Measurements from ENCODE around the gene TIGD3. TPM values are rescaled to one million over a fixed set of nuclear protein-coding genes. Genes with fewer than 3 reads are reported as not detected.
A peak's percentile ranks its signal among the peaks of the same experiment; 100 is the strongest.

Gene TIGD3
- total and polyA plus RNA-seq, 9 of the 15 experiments (the other 6 are each of a cell fraction or from before 2014, with no cell fraction given): 0.06 to 1.3 (median 0.56) TPM

GRCh38 chr11:65378208-65378927, 23.8 kb downstream of the TIGD3 start (continued):
- TF ChIP-seq E2F5 (CRISPR knock-in tag; IDR thresholded peaks at IDR 0.05): no peak

GRCh38 chr11:65378928-65379638, 24.5 kb downstream of the TIGD3 start:
- no TSS peak for BruUV-seq (replicated peaks)
- FAIRE-seq (no peak), DNase-seq (ENCODE audit: extremely low read depth in 1 of 4, low spot score in 3 of 4) (no peak), ATAC-seq (no peak)
- Histone ChIP-seq H2AFZ (ENCODE audit: low read depth, low read length) (no peak overlapping the region), H3K27me3 (ENCODE audit: control insufficient read depth in 2 of 2, insufficient read depth in 2 of 2, low read length in 2 of 2) (no peaks in the 10 kb centered on the region), H3K4me3 (no peak overlapping the region), H3K27ac (ENCODE audit: extremely low read depth, low read depth, low read length) (no peak overlapping the region), H3K9me1 (ENCODE audit: control insufficient read depth, insufficient read depth, low read length) (no peaks in the 10 kb centered on the region), H3K79me2 (ENCODE audit: control insufficient read depth, insufficient read depth, low read length) (no peaks in the 10 kb centered on the region), H3K36me3 (ENCODE audit: control insufficient read depth, insufficient read depth, low read length) (no peaks in the 10 kb centered on the region), H3K4me2 (ENCODE audit: insufficient read depth, low read length) (no peak overlapping the region), H4K20me1 (replicated peaks; ENCODE audit: control insufficient read depth, insufficient read depth, low read length) (no peaks in the 10 kb centered on the region; the same call in 1 of the 2 replicates), H3K9me3 (replicated peaks; ENCODE audit: control insufficient read depth, insufficient read depth, low read depth, low read length) (no peaks in the 10 kb centered on the region), H3K4me1 (replicated peaks in 1 of 2; ENCODE audit: control insufficient read depth in 2 of 2, insufficient read depth in 2 of 2, low read length in 2 of 2) (peaks cover 17 to 69% of the 10 kb centered on the region in 2 experiments), H3K9ac (ENCODE audit: insufficient read depth in 1 of 2, low read depth in 2 of 2, low read length in 2 of 2) (peak overlapping the region in 1 of 2 experiments; percentile 55; a peak in 2 of 4 replicates)
- ChIA-PET CTCF (ENCODE audit: low intra/inter-chr PET ratio) (no interaction called here), POLR2A (interaction anchor here (0.6 to 16.2 kb wide), 7 partner anchors 8 to 124 kb away, joined by 3 to 253 read pairs (median 5); partner anchors contain the start of genes MALAT1 and NEAT1)
- intact Hi-C loops (cut with micrococcal nuclease): no loop called here
- 72% methylated on average over 14 of the region's 14 CpGs for WGBS (ENCODE audit: insufficient coverage, low coverage, missing lambda C conversion rate)
- in situ Hi-C loops (cut with MboI): no loop called here
- TF ChIP-seq POU5F1 (IDR thresholded peaks at IDR 0.05; ENCODE audit: borderline replicate concordance, low read depth, low read length, partially characterized antibody) (no peak), KLF16 (IDR thresholded peaks at IDR 0.05) (no peak), HSF4 (CRISPR knock-in tag; IDR thresholded peaks at IDR 0.05; ENCODE audit: borderline replicate concordance) (no peak), MLX (CRISPR knock-in tag; conservative IDR thresholded peaks at IDR 0.05) (no peak), RBM34 (IDR thresholded peaks at IDR 0.05; ENCODE audit: borderline replicate concordance, insufficient read depth, low read length) (no peak), SETDB1 (IDR thresholded peaks at IDR 0.05; ENCODE audit: low read length) (no peak), NR3C1 (CRISPR knock-in tag; IDR thresholded peaks at IDR 0.05) (no peak), ZNF165 (CRISPR knock-in tag; IDR thresholded peaks at IDR 0.05; ENCODE audit: borderline replicate concordance) (no peak), SAFB (IDR thresholded peaks at IDR 0.05; ENCODE audit: borderline replicate concordance, low read depth, low read length) (no peak), TAF1 (IDR thresholded peaks at IDR 0.05; ENCODE audit: control insufficient read depth, extremely low read depth, insufficient read depth, low read length, severe bottlenecking) (no peak), CREB1 (IDR thresholded peaks at IDR 0.05) (no peak), CREB1 (CRISPR knock-in tag; IDR thresholded peaks at IDR 0.05) (no peak), ZNF75A (CRISPR knock-in tag; IDR thresholded peaks at IDR 0.05) (no peak), CCNT2 (IDR thresholded peaks at IDR 0.05; ENCODE audit: borderline replicate concordance, extremely low read depth, insufficient read length, low read depth, low read length) (no peak), ZNF785 (CRISPR knock-in tag; IDR thresholded peaks at IDR 0.05) (no peak), ELF4 (CRISPR knock-in tag; IDR thresholded peaks at IDR 0.05) (no peak), NCOA1 (IDR thresholded peaks at IDR 0.05; ENCODE audit: low read depth) (no peak)
